ES-I3 (cell line): ENCODE measurements around the gene FBXO10.
A peak's percentile ranks its signal among the peaks of the same experiment; 100 is the strongest.

ENCODE experiments used
- H3K36me3 ChIP-seq: 2 replicates; pipeline ENCODE4 v1.6.1; 2013; ENCODE audit warnings: mild to moderate bottlenecking, low read length, control low read depth, moderate library complexity; ENCODE audit not compliant: insufficient read depth
- H3K4me1 ChIP-seq: 2 replicates; pipeline ENCODE4 v1.6.1; 2013; ENCODE audit warnings: mild to moderate bottlenecking, control low read depth, low read length; ENCODE audit not compliant: insufficient read depth
- H3K9ac ChIP-seq: 2 replicates; pipeline ENCODE4 v1.6.1; 2013; ENCODE audit warnings: low read depth, mild to moderate bottlenecking, low read length, moderate library complexity
- H3K9me3 ChIP-seq: 2 replicates; pipeline ENCODE4 v1.6.1; 2013; ENCODE audit warnings: mild to moderate bottlenecking, low read length, moderate library complexity; ENCODE audit not compliant: control insufficient read depth, insufficient read depth

FBXO10 gene

DNA sequence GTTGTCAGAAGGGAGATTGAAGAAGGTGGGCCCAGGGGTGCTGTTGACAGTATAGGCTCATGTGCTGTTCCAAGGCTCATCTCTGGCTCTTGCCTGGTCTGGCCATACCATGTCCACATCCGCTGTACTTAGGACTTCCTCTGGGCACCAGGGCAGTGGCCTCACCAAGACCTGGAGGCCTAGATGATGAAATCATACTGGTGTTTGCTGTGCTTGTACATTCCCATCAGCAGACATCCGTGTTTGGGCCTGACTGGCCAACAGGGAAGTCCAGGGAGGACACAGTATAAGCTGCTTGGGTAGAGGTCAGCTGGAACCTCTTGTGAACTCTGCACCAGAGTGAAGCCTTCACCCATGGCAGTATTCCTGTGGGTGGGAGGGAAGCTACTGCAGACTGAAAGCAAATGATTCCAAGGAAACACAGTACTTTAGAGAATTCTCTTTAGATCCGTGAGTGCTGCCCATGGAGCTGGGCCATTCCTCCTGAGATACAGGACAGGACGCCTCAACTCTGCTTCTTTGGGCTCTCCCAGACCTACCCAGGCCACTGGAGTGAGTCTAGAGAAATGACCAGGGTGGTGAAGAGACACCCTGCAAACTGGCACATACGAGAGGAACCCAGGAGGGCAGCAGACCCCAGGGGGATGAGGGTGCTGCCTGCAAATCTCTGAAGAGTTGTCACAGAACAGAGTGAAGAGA lies 67.9 kb downstream of the FBXO10 start:
- no peaks in the 10 kb centered on the region for H3K9me3 ChIP-seq
- peaks cover 4% of the 10 kb centered on the region for H3K36me3 ChIP-seq
- no peaks in the 10 kb centered on the region; the same call in 1 of the 2 replicates for H3K4me1 ChIP-seq
- no peak overlapping the region for H3K9ac ChIP-seq

DNA sequence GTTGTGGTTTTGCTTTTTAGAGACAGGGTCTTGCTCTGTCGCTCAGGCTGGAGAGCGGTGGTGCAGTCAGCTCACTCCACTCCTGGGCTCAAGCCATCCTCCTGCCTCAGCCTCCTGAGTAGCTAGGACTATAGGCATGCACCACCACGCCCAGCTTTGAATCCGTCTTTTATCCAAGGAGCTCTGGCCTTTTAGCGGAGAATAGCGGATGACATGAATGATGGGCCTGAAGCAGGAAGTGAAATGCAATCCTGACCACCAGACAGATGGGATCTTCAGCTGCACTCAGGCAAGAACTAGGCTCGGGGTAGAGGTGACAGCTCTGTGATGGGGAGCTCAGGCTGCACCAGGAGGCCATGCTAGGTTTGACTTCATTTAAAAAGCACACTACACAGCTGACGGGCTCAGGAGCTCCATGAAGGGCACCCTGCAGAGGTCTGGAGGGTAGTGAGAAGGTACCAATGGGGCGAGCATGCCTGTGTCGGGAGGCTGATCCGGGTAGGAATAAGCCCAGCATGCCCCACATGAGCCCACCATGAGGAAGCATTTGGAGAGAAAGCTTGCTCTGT lies 68.5 kb downstream of the FBXO10 start:
- no peaks in the 10 kb centered on the region; the same call in 1 of the 2 replicates for H3K4me1 ChIP-seq
- H3K9me3 ChIP-seq: no peaks in the 10 kb centered on the region
- H3K9ac ChIP-seq: no peak overlapping the region
- peaks cover 5% of the 10 kb centered on the region for H3K36me3 ChIP-seq

DNA sequence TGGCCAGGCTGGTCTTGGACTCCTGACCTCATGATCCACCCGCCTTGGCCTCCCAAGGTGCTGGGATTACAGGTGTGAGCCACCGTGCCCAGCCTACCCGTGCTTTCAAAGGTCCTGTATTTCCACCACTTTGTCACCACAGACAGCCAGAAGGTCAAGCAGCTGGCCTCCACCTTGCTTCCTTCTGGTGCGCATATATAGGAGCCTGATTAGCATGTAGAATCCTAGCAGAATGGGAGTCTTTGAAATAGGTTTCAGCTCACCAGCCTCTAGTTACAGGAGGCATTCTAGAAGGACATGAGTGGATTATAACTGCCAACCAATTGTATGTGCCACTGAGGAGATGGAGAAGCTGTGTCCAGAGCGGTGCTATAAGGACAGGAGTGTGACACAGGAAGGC lies 71.6 kb downstream of the FBXO10 start:
- peaks cover 20% of the 10 kb centered on the region for H3K36me3 ChIP-seq
- H3K4me1 ChIP-seq: no peaks in the 10 kb centered on the region
- H3K9me3 ChIP-seq: no peaks in the 10 kb centered on the region
- H3K9ac ChIP-seq: no peak overlapping the region

DNA sequence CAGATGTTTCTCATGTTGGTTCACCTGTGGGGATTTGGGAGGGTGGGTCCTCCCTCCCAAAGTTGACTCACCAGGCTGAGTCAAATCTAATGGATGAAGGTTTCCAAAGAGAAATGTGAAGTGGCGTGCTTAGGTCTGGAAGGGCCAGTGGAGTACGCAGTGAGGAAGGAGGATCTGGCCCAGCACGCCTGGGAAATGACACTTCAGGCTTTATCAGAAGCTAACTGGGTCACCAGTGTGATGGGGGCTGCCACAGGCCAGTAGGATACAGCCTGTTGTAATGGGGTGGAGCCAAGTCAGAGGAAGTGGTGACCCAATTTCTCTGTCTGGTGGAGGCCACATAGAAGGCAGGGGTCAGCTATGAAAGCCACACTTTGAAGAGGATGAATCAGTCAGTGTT lies 72.4 kb downstream of the FBXO10 start:
- Histone ChIP-seq H3K9me3 (no peaks in the 10 kb centered on the region), H3K36me3 (peaks cover 22% of the 10 kb centered on the region), H3K4me1 (no peaks in the 10 kb centered on the region), H3K9ac (no peak overlapping the region)

DNA sequence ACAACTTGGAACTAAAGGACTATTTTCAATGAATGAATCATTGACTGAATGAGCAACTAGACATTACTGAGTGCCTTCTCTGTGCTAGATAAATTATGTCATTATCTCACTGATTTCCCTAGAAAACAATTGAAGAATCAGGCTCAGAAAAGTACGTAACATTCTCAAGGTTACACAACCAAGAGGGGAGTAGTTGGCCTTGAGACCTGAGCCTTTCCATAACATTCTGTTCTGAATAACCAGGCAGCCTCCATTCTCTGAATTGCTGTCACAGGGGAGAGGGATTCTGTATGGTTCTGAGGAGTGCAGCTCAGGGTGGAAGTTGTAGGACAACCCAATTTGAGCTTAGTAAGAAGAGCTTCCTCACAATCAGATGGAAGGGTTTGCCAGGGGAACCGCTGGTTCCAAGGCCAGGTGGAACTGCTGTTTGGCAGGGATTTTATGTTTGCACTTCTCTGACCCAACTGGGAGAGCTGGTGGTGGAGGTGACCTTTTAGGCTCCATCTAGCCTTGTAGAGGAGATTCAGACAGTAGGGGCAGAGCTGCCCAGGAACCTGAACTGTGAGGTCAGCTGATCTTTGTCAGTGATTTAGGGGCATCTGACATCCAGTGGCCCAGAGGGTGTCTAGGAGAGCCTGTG lies 74.1 kb downstream of the FBXO10 start:
- H3K9ac ChIP-seq: no peak overlapping the region
- no peaks in the 10 kb centered on the region for H3K9me3 ChIP-seq
- H3K36me3 ChIP-seq: peaks cover 27% of the 10 kb centered on the region

DNA sequence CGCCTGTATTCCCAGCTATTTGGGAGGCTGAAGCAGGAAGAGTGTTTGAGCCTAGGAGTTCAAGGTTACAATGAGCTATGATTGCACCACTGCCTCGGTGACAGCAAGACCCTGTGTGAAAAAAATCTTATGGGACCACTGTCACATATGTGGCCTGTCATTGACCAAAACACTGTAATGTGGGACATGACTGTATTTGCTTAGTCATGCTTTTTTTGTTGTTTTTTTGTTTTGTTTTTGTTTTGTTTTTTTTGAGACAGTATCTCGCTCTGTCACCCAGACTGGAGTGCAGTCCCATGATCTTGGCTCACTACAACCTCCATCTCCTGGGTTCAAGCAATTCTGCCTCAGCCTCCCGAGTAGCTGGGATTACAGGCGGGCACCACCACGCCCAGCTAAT lies 76.9 kb downstream of the FBXO10 start:
- H3K4me1 ChIP-seq: no peaks in the 10 kb centered on the region
- H3K36me3 ChIP-seq: peaks cover 28% of the 10 kb centered on the region
- H3K9me3 ChIP-seq: no peaks in the 10 kb centered on the region
- H3K9ac ChIP-seq: no peak overlapping the region

More for the DNA sequence above, 74.1 kb downstream of the FBXO10 start:
- no peaks in the 10 kb centered on the region for H3K4me1 ChIP-seq

DNA sequence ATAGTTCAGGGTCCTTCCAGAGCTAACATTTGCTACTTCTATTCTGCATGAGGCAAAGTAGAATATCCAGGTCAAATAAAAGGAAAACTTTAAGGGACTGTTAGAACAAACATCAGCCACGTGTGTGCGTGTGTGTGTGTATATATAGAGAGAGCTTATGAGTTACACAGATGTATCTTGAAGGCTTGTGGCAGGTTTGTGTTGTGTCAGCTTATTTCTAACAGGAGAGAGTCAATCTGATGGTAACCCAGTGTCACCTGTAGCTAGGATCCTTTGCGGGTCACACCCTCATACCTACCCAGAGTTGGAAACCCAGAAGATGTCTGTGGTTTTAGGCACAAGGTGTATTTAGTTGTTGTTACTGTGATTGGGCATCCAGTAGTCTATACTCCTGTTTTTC lies 77.7 kb downstream of the FBXO10 start:
- Histone ChIP-seq H3K9ac (no peak overlapping the region), H3K36me3 (peaks cover 33% of the 10 kb centered on the region), H3K4me1 (no peaks in the 10 kb centered on the region), H3K9me3 (no peaks in the 10 kb centered on the region)

DNA sequence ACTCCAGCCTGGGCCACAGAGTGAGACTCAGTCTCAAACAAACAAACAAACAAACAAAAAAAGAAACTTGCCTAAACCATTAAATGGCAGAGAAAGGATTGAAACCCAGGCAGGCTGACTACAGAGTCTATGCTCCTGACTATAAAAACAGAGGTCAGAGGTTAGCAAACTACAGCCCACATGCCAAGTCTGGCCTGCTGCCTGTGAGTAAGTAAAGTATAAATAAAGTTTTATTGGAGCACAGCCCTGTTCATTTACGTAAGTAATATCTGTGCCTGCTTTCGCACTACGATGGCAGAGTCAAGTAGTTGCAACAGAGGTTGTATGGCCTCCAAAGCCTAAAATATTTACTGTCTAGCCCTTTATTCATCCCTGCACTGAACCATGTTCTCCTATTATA lies 78.9 kb downstream of the FBXO10 start:
- Histone ChIP-seq H3K9me3 (no peaks in the 10 kb centered on the region), H3K36me3 (peaks cover 28% of the 10 kb centered on the region), H3K9ac (no peak overlapping the region), H3K4me1 (no peaks in the 10 kb centered on the region)

DNA sequence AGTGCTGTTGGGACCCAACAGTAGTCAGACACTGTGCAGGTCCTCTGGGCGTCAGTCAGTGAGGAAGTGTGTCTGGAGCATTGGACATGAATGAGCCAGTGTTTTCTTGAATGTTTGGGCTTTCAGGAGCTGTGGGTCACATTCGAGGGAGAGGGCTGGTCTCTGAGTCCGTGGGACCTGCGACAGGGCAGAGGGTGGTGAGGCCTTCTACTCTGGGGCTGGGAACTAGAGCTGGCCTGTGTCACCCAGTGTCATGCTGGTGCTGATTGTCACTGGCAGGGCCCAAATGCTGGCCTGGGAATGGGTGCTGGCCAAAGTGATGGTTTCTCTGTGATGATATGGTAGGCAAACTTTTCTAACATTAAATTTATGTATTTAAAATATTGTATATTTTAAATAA lies 80.2 kb downstream of the FBXO10 start:
- no peak overlapping the region for H3K9ac ChIP-seq
- H3K9me3 ChIP-seq: no peaks in the 10 kb centered on the region
- H3K36me3 ChIP-seq: peaks cover 17% of the 10 kb centered on the region
- no peaks in the 10 kb centered on the region for H3K4me1 ChIP-seq

DNA sequence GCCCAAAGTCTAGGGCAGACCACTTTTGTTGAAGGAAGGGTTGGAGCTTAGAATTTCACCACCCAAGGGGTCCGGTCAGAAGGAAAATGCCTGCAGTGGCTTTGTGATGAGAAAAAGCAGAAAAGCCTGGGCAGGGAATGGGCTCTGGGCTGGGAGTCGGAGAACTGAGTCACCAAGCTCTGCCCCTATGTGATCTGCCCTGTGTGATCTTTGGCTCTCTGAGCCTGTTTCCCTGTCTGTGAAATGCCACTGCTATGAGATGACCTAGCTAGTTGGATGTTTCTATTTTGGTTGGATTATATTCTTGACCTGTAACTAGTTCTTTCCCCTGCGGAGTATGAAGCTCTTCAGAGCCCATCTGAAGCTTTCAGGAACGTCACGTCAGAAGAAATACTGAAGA lies 80.6 kb downstream of the FBXO10 start:
- Histone ChIP-seq H3K4me1 (no peaks in the 10 kb centered on the region), H3K9ac (no peak overlapping the region), H3K9me3 (no peaks in the 10 kb centered on the region), H3K36me3 (peaks cover 17% of the 10 kb centered on the region)

DNA sequence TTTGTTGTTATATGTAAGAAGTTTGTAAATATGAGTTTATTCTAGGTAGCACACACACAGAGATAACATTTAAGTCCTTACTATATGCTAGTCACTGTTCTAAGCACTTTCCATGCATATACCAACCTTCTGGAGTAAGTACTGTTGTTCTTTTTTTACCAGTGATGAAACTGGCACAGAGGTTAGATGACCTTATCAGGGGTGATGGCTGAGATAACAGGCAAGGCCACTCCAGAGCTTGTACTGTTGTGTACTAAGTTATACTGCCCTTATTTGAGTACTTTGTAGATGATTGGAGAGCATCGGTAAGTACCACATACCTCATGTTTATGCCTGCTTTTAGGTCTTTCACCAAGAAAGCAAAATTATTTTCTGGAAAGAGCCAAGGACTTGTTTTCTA lies 84.2 kb downstream of the FBXO10 start:
- H3K36me3 ChIP-seq: peaks cover 15% of the 10 kb centered on the region
- no peaks in the 10 kb centered on the region for H3K9me3 ChIP-seq
- H3K9ac ChIP-seq: no peak overlapping the region
- H3K4me1 ChIP-seq: no peaks in the 10 kb centered on the region

DNA sequence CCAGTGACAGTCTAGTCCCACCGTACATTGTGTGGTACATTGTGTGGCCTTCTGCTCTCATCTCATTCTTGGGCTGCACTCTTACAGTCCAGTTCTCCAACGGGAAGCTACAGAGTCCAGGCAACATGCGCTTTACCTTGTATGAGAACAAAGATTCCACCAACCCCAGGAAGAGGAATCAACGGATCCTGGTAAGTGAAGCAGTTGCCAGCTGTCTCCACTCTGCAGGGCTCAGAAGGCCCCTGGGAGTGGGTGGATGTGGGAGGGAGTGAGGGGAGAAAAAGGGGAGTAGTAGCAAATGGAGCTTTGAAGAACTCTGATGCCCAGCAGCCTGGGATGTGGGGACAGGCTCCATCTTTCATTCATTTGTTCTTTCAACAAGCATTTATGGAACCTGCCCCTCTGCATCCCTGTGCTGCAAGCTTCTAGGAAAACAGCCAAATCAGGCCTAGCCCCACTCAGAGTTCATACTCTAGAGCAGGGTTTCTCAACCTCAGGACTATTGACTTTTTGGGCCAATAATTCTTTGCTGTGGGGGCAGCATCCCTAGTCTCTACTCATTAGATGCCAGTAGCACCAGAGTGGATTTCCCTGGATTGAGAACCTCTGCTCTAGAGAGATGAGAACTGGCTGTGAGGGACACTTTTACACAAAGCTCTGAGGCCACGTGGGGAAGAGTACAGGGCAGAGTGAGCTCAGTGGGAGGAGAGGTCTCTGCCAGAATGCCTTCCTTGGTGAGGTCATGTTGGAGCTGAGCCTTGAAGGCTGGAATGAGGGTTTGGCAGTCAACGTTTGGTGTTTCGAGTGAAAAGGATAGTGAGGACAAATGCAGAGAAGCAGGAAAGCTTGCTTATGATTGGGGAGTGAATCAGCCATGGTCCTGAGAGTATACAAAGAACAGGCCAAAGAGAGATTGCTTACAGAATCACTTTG lies 89.3 kb downstream of the FBXO10 start:
- H3K9me3 ChIP-seq: no peaks in the 10 kb centered on the region
- peaks cover 5% of the 10 kb centered on the region; the same call in 1 of the 2 replicates for H3K36me3 ChIP-seq
- peak overlapping the region; percentile 70 for H3K9ac ChIP-seq
- peaks cover 4% of the 10 kb centered on the region; the same call in 1 of the 2 replicates for H3K4me1 ChIP-seq

DNA sequence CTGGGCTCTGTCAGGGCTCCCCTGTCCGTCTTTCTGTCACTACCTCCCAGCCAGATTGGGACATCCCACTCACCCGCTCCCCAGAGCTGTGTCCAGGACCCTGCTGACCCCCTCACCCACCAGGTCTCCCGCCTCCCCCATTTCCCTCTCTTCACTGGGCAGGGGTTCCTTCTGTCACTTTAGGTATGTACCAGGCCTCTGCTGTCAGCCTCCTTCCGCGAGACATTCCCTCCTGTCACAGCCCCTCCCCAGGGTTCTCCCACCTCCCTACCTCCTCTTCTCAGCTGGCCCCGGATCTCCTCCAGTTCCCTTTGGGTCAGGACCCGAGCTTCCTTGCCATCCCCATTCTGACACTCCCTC lies 89.9 kb downstream of the FBXO10 start:
- Histone ChIP-seq H3K9ac (peak overlapping the region; percentile 70), H3K36me3 (peaks cover 5% of the 10 kb centered on the region; the same call in 1 of the 2 replicates), H3K4me1 (peaks cover 9% of the 10 kb centered on the region; the same call in 1 of the 2 replicates), H3K9me3 (no peaks in the 10 kb centered on the region)
